ENCODE results near the gene ZNF724.
A peak's percentile ranks its signal among the peaks of the same experiment; 100 is the strongest.
"Not testable (repeated sequence)": the region's sequence is repeated elsewhere in the genome, so short reads cannot be mapped to it uniquely, and the experiment has no call there.

Gene ZNF724

GRCh38 chr19:23249911-23250649 is at the start of gene ZNF724:
Gene ZNF724, minus strand, starts transcription at chr19:23250394. Its CDS starts 152 bp downstream, at chr19:23250242.
- peak; percentile 92 for DNase-seq (ENCODE audit: low spot score)
- TF ChIP-seq CTCF (IDR thresholded peaks at IDR 0.05): no peak
- Histone ChIP-seq H3K4me3 (peak within 1 kb of the TSS; percentile 81), H3K27ac (peak within 1 kb of the TSS in 1 of 2 donors; percentile 69)

GRCh38 chr19:23294141-23294540 is 43.9 kb upstream of the ZNF724 start:
- no peak for DNase-seq (ENCODE audit: low spot score)
- no peak overlapping the region for H3K27ac ChIP-seq
- no peak overlapping the region for H3K4me3 ChIP-seq
- no peak for TF ChIP-seq CTCF (IDR thresholded peaks at IDR 0.05)

GRCh38 chr19:23289966-23290365 is 39.8 kb upstream of the ZNF724 start:
- not testable (repeated sequence) for H3K27ac ChIP-seq; DNase-seq (ENCODE audit: low spot score); H3K4me3 ChIP-seq

- no peak for TF ChIP-seq CTCF (IDR thresholded peaks at IDR 0.05)
- DNase-seq (ENCODE audit: low spot score): no peak
- no peak overlapping the region for H3K4me3 ChIP-seq
Observed at GRCh38 chr19:23287620-23288019, 37.4 kb upstream of the ZNF724 start.

GRCh38 chr19:23286477-23286876 is 36.3 kb upstream of the ZNF724 start:
- no peak overlapping the region for H3K27ac ChIP-seq
- H3K4me3 ChIP-seq: no peak overlapping the region
- DNase-seq (ENCODE audit: low spot score): no peak
- TF ChIP-seq CTCF (IDR thresholded peaks at IDR 0.05): no peak

More at GRCh38 chr19:23287620-23288019, 37.4 kb upstream of the ZNF724 start:
- H3K27ac ChIP-seq: no peak overlapping the region

GRCh38 chr19:23285948-23286347 is 35.8 kb upstream of the ZNF724 start:
- H3K27ac ChIP-seq: no peak overlapping the region
- no peak for DNase-seq (ENCODE audit: low spot score)
- no peak overlapping the region for H3K4me3 ChIP-seq
- TF ChIP-seq CTCF (IDR thresholded peaks at IDR 0.05): no peak

GRCh38 chr19:23285326-23285725 is 35.1 kb upstream of the ZNF724 start:
- DNase-seq (ENCODE audit: low spot score); H3K4me3 ChIP-seq; H3K27ac ChIP-seq: not testable (repeated sequence)

- no peak overlapping the region for H3K27ac ChIP-seq
- no peak for DNase-seq (ENCODE audit: low spot score)
- TF ChIP-seq CTCF (IDR thresholded peaks at IDR 0.05): peak; percentile 56
- no peak overlapping the region for H3K4me3 ChIP-seq
Observed at GRCh38 chr19:23283925-23284324, 33.7 kb upstream of the ZNF724 start.
